KMS-11 (cell line): Measurements from ENCODE around the gene PRCP.
A peak's percentile ranks its signal among the peaks of the same experiment; 100 is the strongest.
"Not testable (repeated sequence)": the region's sequence is repeated elsewhere in the genome, so short reads cannot be mapped to it uniquely, and the experiment has no call there.

ENCODE experiments used
- H2AFZ ChIP-seq: fragments of 200-600 bp; sonication (generic); 2 replicates; pipeline ENCODE4 v1.6.1; 2016; ENCODE audit warnings: antibody characterized with exemption, mixed run types, low read depth
- H3K27ac ChIP-seq: fragments of 200-600 bp; sonication (generic); 2 replicates; pipeline ENCODE4 v1.6.1; 2016; ENCODE audit warnings: mild to moderate bottlenecking, mixed run types
- H3K27me3 ChIP-seq: fragments of 200-600 bp; sonication (generic); 2 replicates; pipeline ENCODE4 v1.6.1; 2017; ENCODE audit warnings: mild to moderate bottlenecking, low read depth, mixed run types, moderate library complexity; ENCODE audit not compliant: insufficient read depth
- H3K36me3 ChIP-seq: fragments of 200-600 bp; sonication (generic); 2 replicates; pipeline ENCODE4 v1.6.1; 2017; ENCODE audit warnings: mild to moderate bottlenecking, mixed run types; ENCODE audit not compliant: insufficient read depth
- H3K4me1 ChIP-seq: fragments of 200-600 bp; sonication (generic); 2 replicates; pipeline ENCODE4 v1.6.1; 2016; ENCODE audit warnings: mild to moderate bottlenecking, low read depth, mixed run types; ENCODE audit not compliant: poor library complexity, severe bottlenecking
- H3K4me2 ChIP-seq: fragments of 200-600 bp; sonication (generic); 2 replicates; pipeline ENCODE4 v1.7.0; 2016; ENCODE audit warnings: mild to moderate bottlenecking, mixed run types
- H3K4me3 ChIP-seq: fragments of 200-600 bp; sonication (generic); IDR thresholded peaks from 2 replicates; pipeline ENCODE4 v1.6.1; 2017; ENCODE audit warnings: low read depth, low read length, mixed read lengths; ENCODE audit not compliant: insufficient read depth
- H3K79me2 ChIP-seq: fragments of 200-600 bp; sonication (generic); 2 replicates; pipeline ENCODE4 v1.6.1; 2016; ENCODE audit warnings: low read depth, mixed run types; ENCODE audit not compliant: insufficient read depth
- H3K9ac ChIP-seq: fragments of 200-600 bp; sonication (generic); 2 replicates; pipeline ENCODE4 v1.6.1; 2016; ENCODE audit warnings: mild to moderate bottlenecking, mixed run types
- H4K20me1 ChIP-seq: fragments of 200-600 bp; sonication (generic); 2 replicates; pipeline ENCODE4 v1.6.1; 2016; ENCODE audit warnings: mild to moderate bottlenecking, mixed run types; ENCODE audit not compliant: insufficient read depth
- CTCF ChIP-seq: fragments of 200-600 bp; sonication (generic); conservative IDR thresholded peaks from 2 replicates; pipeline ENCODE4 v1.6.1; 2017; ENCODE audit warnings: low read depth, mild to moderate bottlenecking, antibody characterized with exemption, low read length, moderate library complexity, mixed read lengths

The PRCP gene

GRCh38 chr11:82900277-82901164 is at the start of gene PRCP:
Gene PRCP (minus strand): TSS chr11:82900430. CDS start chr11:82900402, 28 bp downstream.
- H3K27ac ChIP-seq, result peak within 1 kb of the TSS; percentile 53
- peaks cover 24% of the 10 kb centered on the region for H3K4me1 ChIP-seq
- no peaks in the 10 kb centered on the region for H3K36me3 ChIP-seq
- peaks cover 35% of the 10 kb centered on the region for H3K79me2 ChIP-seq
- no peaks in the 10 kb centered on the region for H3K27me3 ChIP-seq
- H2AFZ ChIP-seq, result peak within 1 kb of the TSS; percentile 86
- no peak within 1 kb of the TSS for H3K4me3 ChIP-seq
- peak within 1 kb of the TSS; percentile 86 for H3K4me2 ChIP-seq
- H3K9ac ChIP-seq, result peak within 1 kb of the TSS; percentile 71
- no peaks in the 10 kb centered on the region for H4K20me1 ChIP-seq
- 0 out of 2 replicates have a peak, but pooled peaks have one; percentile 28 for TF ChIP-seq CTCF

- H3K27me3 ChIP-seq, result no peaks in the 10 kb centered on the region
- no peaks in the 10 kb centered on the region for H3K79me2 ChIP-seq
- no peak overlapping the region for H3K4me3 ChIP-seq
- H3K9ac ChIP-seq, result no peak overlapping the region
- H3K4me1 ChIP-seq, result peaks cover 7% of the 10 kb centered on the region
- TF ChIP-seq CTCF, result no peak
- no peak overlapping the region for H2AFZ ChIP-seq
- H3K4me2 ChIP-seq, result no peak overlapping the region
- H3K27ac ChIP-seq, result no peak overlapping the region
- H4K20me1 ChIP-seq, result no peaks in the 10 kb centered on the region
- no peaks in the 10 kb centered on the region for H3K36me3 ChIP-seq
Observed at GRCh38 chr11:82949352-82949751, 49.1 kb upstream of the PRCP start.

- no peak overlapping the region for H3K4me2 ChIP-seq
Observed at GRCh38 chr11:82945682-82946081, 45.5 kb upstream of the PRCP start.

GRCh38 chr11:82945041-82945440 is 44.8 kb upstream of the PRCP start:
- H2AFZ ChIP-seq, H4K20me1 ChIP-seq, H3K27me3 ChIP-seq, H3K4me1 ChIP-seq, H3K4me2 ChIP-seq, H3K9ac ChIP-seq, H3K36me3 ChIP-seq, H3K4me3 ChIP-seq, H3K27ac ChIP-seq, H3K79me2 ChIP-seq: not testable (repeated sequence)

More at GRCh38 chr11:82945682-82946081, 45.5 kb upstream of the PRCP start:
- Histone ChIP-seq H3K4me1 (peaks cover 7% of the 10 kb centered on the region), H3K4me3 (no peak overlapping the region), H3K27ac (no peak overlapping the region), H4K20me1 (no peaks in the 10 kb centered on the region), H3K9ac (no peak overlapping the region), H3K27me3 (no peaks in the 10 kb centered on the region), H2AFZ (no peak overlapping the region), H3K36me3 (no peaks in the 10 kb centered on the region), H3K79me2 (no peaks in the 10 kb centered on the region)
- no peak for TF ChIP-seq CTCF

GRCh38 chr11:82944198-82944597 is 44.0 kb upstream of the PRCP start:
- Histone ChIP-seq H4K20me1 (no peaks in the 10 kb centered on the region), H3K36me3 (no peaks in the 10 kb centered on the region), H3K27me3 (no peaks in the 10 kb centered on the region), H3K27ac (no peak overlapping the region), H3K4me1 (peaks cover 7% of the 10 kb centered on the region), H3K79me2 (no peaks in the 10 kb centered on the region), H2AFZ (no peak overlapping the region), H3K4me3 (no peak overlapping the region), H3K9ac (no peak overlapping the region), H3K4me2 (no peak overlapping the region)
- TF ChIP-seq CTCF, result no peak

GRCh38 chr11:82943430-82943829 is 43.2 kb upstream of the PRCP start:
- not testable (repeated sequence) for H3K79me2 ChIP-seq, H2AFZ ChIP-seq, H3K36me3 ChIP-seq, H4K20me1 ChIP-seq, H3K27me3 ChIP-seq, H3K4me3 ChIP-seq, H3K4me2 ChIP-seq, H3K27ac ChIP-seq, H3K4me1 ChIP-seq, H3K9ac ChIP-seq
